H7 (cell line): ENCODE measurements around the gene PSME1. TPM values are rescaled to one million over a fixed set of nuclear protein-coding genes. Genes with fewer than 3 reads are reported as not detected.

Source experiments
- DNase-seq: peaks from one replicate; pipeline ENCODE4 v3.0.0; 2012
- H3K27me3 ChIP-seq: 2 replicates; pipeline ENCODE4 v1.6.0; 2011; ENCODE audit warnings: mild to moderate bottlenecking, low read length; ENCODE audit not compliant: control insufficient read depth, insufficient read depth
- H3K36me3 ChIP-seq: replicated peaks from 2 replicates; pipeline ENCODE4 v1.5.1; 2011; ENCODE audit warnings: low read length; ENCODE audit not compliant: control insufficient read depth, insufficient read depth
- H3K4me3 ChIP-seq: 2 replicates; pipeline ENCODE4 v1.5.1; 2011; ENCODE audit warnings: low read depth, mild to moderate bottlenecking, control low read depth, low read length, moderate library complexity; ENCODE audit not compliant: insufficient read depth
- total RNA-seq: library from RNA; depleted of rRNA; stranded (reverse); fragments of >200 nt; shearing (Covaris generic); gene quantifications from 2 replicates; pipeline ENCODE4 v1.2.3, GENCODE V29; 2014

The PSME1 gene
- total RNA-seq, 1 experiment from 2014 or later, result 49.3 TPM

- peaks cover 17% of the 10 kb centered on the region for H3K36me3 ChIP-seq
- H3K4me3 ChIP-seq, result peak within 1 kb of the TSS; percentile 86
- DNase-seq, result peak; percentile 98
- H3K27me3 ChIP-seq, result no peaks in the 10 kb centered on the region
Measured at GRCh38 chr14:24114532-24115421, 21.2 kb upstream of the PSME1 start, which contains the start of the genes DCAF11 and NRL. DCAF11 (plus strand) TSS chr14:24114777; CDS start chr14:24115595, 818 bp downstream. NRL (minus strand) TSS chr14:24114949; CDS start chr14:24082848, 32,101 bp downstream.

GRCh38 chr14:24115422-24116127 is 20.4 kb upstream of the PSME1 start:
- peaks cover 20% of the 10 kb centered on the region for H3K36me3 ChIP-seq
- DNase-seq, result no peak
- peak overlapping the region; percentile 60 for H3K4me3 ChIP-seq
- H3K27me3 ChIP-seq, result no peaks in the 10 kb centered on the region

GRCh38 chr14:24116128-24116814 is 19.7 kb upstream of the PSME1 start:
- Histone ChIP-seq H3K4me3 (no peak overlapping the region; the same call in 1 of the 2 replicates), H3K27me3 (no peaks in the 10 kb centered on the region), H3K36me3 (peaks cover 24% of the 10 kb centered on the region)
- DNase-seq, result no peak

DNA sequence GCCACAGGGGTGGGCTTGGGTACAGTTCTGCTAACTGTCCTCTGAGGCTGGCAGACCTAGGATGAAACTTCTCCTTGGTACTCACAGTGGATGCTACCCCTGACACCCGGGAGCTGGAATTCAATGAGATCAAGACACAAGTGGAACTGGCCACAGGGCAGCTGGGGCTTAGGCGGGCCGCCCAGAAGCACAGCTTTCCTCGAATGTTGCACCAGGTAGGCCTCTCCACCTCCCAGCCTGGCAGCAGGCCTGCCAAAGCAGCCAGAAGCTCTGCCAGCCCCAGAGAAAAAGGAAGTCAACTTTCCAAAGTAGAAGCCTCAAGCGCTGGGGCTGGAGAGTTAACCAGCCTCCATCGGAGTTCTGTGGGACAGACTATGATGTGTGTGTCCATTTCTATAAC is 18.8 kb upstream of the PSME1 start:
- DNase-seq, result no peak
- H3K36me3 ChIP-seq, result peaks cover 26% of the 10 kb centered on the region
- no peak overlapping the region for H3K4me3 ChIP-seq
- no peaks in the 10 kb centered on the region for H3K27me3 ChIP-seq

DNA sequence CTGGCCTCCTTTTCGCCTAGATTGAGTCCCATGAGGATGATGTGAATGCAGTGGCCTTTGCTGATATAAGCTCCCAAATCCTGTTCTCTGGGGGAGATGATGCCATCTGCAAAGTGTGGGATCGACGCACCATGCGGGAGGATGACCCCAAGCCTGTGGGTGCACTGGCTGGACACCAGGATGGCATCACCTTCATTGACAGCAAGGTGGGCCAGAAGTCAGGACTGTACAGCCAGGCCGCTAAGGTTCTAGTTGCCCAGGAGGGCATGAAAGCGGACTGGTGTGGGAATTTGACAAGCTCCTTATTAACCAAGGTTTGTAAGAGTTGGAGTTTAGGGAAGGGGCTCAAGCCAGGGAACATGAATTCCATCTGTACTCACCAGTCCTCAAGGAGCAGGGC is 16.3 kb upstream of the PSME1 start:
- Histone ChIP-seq H3K27me3 (no peaks in the 10 kb centered on the region), H3K4me3 (no peak overlapping the region), H3K36me3 (peaks cover 33% of the 10 kb centered on the region)
- peak; percentile 3 for DNase-seq

DNA sequence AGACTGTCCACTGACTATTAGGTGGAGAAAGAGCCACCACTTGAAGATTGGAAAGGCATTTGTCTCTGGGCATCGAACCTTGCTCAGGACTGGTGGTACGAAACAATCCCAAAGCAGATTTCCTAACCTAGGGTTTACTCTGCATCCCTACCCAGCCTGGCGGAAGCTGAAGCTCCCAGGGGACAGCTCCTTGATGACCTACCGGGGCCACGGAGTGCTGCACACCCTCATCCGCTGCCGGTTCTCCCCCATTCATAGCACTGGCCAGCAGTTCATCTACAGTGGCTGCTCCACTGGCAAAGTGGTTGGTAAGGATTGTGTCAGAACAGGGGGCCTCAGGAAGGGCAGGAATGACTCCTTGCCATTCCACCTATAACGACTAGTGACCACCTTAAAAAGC is 14.8 kb upstream of the PSME1 start:
- Histone ChIP-seq H3K4me3 (no peak overlapping the region), H3K36me3 (peaks cover 33% of the 10 kb centered on the region), H3K27me3 (no peaks in the 10 kb centered on the region)
- DNase-seq, result peak; percentile 8

GRCh38 chr14:24122416-24122815 is 13.6 kb upstream of the PSME1 start:
- Histone ChIP-seq H3K27me3 (no peaks in the 10 kb centered on the region), H3K4me3 (no peak overlapping the region), H3K36me3 (peaks cover 33% of the 10 kb centered on the region)
- no peak for DNase-seq

DNA sequence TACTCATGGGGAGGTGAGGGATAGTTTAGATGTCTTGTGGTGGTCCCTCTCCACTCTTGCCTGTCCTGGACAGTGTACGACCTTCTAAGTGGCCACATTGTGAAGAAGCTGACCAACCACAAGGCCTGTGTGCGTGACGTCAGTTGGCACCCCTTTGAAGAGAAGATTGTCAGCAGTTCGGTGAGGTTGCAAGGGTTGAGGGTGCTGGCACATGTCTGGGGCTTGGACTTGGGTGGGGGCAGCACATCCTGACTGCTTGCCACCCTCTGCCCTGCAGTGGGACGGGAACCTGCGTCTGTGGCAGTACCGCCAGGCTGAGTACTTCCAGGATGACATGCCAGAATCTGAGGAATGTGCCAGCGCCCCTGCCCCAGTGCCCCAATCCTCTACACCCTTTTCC is 13.1 kb upstream of the PSME1 start:
- no peak for DNase-seq
- H3K4me3 ChIP-seq, result no peak overlapping the region
- H3K36me3 ChIP-seq, result peaks cover 33% of the 10 kb centered on the region
- no peaks in the 10 kb centered on the region for H3K27me3 ChIP-seq

DNA sequence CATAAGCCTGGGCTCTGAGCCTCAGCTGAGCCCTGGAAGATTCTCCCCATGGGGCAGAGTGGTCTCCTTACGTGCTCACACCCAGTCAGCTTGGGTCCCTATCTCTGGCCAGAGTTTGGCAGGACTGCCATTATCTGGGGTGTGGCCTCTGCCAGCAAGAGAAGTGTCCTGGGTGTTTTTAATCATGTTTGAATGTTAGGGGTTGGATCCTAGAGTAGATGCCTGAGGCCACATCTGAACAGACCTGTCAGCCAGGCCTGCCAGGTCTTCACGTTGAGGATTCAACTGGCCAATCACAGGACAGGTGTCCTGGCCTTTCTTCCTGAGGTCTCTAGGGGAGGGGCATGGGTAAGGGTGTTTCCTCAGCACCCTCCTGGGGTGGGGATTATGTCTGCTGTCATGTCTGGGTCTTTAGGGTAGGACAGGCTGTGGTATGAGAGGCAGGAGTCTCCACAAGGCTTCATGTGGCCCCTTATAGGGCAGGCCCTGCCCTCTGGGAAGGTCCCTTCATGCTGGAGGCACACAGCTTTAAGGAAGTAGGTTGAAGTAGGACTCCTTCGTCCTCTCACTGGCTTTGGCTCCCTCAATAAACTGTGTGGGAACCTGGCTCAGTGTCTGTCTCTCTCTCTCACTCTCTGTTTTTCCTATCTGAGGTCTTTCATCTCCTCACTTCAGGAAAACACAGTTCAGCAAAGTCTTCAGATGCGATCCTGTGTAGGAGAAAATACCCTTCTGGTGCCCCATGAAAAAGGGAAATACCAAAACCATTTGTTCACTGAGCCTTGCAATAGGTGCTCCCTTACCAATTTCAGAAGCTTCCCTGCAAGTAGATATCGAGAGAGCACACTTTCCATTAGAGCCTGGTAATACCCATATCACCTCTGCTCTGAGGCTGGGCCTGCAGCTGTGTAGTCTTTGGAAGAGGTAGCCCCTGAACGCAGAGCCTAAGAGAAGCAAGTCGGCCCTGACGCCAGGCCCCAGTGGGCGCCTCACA is 12.3 kb upstream of the PSME1 start:
- Histone ChIP-seq H3K27me3 (no peaks in the 10 kb centered on the region), H3K36me3 (peaks cover 26% of the 10 kb centered on the region), H3K4me3 (no peak overlapping the region)
- no peak for DNase-seq

DNA sequence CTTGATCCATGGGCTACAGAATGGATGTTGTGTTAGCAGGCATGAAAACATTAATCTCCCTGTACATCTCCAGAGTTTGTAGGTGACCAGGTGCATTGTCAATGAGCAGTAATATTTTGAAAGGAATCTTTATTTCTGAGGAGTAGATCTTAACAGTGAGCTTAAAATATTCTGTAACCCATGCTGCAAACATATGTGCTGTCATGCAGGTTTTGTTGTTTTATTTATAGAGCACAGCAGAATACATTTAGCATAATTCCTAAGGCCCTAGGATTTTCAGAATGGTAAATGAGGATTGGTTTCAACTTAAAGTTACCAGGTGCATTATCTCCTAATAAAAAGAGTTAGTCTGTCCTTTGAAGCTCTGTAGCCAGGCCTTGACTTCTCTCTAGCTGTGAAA is 9.1 kb upstream of the PSME1 start:
- no peak overlapping the region for H3K4me3 ChIP-seq
- H3K27me3 ChIP-seq, result no peaks in the 10 kb centered on the region
- peaks cover 7% of the 10 kb centered on the region for H3K36me3 ChIP-seq
- DNase-seq, result no peak

DNA sequence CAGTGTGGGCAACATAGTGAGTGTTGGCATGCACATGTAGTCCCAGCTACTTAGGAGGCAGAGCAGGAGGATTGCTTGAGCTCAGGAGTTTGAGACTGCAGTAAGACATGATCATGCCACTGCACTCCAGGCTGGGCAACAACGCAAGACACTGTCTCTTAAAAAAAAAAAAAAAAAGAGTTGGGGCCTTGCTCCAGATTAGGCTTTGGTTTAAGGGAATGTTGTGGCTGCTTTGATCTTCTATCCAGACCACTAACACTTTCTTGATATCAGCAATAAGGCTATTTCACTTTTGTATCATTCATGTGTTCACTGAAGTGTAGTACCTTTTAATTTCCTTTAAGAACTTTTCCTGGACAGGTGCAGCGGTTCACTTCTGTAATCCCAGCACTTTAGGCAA is 8.3 kb upstream of the PSME1 start:
- peaks cover 5% of the 10 kb centered on the region for H3K36me3 ChIP-seq
- no peaks in the 10 kb centered on the region for H3K27me3 ChIP-seq
- H3K4me3 ChIP-seq, result no peak overlapping the region
- no peak for DNase-seq

DNA sequence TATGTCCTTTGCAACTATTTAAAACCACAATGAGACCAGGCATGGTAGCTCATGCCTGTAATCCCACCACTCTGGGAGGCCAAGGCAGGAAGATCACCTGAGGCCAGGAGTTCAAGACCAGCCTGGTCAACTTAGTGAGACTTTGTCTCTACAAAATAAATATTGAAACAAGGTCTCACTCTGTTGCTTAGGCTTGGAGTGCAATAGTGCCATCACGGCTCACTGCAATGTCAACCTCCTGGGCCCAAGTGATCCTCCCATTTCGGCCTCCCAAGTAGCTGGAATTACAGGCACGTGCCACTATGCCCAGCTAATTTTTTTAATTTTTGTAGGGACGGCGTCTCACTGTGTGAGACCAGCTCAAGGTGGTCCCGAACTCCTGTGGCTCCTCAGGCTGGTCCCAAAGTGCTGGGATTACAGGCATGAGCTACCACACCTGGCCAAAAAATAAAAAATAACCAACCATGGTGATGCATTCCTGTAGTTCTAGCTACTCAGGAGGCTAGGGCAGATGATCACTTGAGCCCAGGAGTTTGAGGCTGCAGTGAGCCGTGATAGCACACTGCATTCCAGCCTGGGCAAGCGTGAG is 6.5 kb upstream of the PSME1 start:
- DNase-seq, result no peak
- H3K4me3 ChIP-seq, result no peak overlapping the region
- no peaks in the 10 kb centered on the region for H3K36me3 ChIP-seq
- no peaks in the 10 kb centered on the region for H3K27me3 ChIP-seq

DNA sequence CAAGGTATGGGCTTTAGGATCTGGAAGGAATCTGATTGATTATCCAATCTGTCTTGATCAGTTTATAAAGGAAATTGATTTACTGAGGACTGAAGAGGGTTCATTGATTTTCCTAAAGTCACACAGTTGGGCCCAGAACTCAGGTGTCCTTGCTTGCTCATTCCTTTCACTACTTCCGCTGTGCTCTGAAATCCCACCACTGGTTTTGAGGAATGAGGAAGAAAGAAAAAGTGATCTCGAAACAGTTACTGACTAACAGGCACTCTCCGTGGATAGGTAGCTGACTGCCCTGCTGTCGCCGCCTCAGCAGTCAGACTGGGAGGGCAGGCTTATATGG is 5.6 kb upstream of the PSME1 start, which contains the start of gene FITM1:
TSS of gene FITM1 (plus strand) at position 280 of the 337 bp plus-strand sequence. CDS start 905 bp downstream, outside the sequence.
- no peak within 1 kb of the TSS for H3K4me3 ChIP-seq
- no peak for DNase-seq
- no peaks in the 10 kb centered on the region for H3K27me3 ChIP-seq

More for the DNA sequence above, 5.6 kb upstream of the PSME1 start, which contains the start of gene FITM1:
- H3K36me3 ChIP-seq, result no peaks in the 10 kb centered on the region
